IMR-90 (cell line): ENCODE data around the gene ATF6B. TPM values are rescaled to one million over a fixed set of nuclear protein-coding genes. Genes with fewer than 3 reads are reported as not detected.

Experiments used
- ATAC-seq: fragments of 200-7000 bp; cut with Tn5 transposase; 2 replicates; pipeline ENCODE4 v1.9.1; 2020; ENCODE audit warnings: low read depth, mild to moderate bottlenecking, moderate library complexity
- BruUV-seq: library from RNA; stranded (reverse); fragments of 400-500 nt; replicated peaks from 2 replicates; lab custom pipeline; 2021; lab: Mats Ljungman, UMichigan
- CTCF ChIA-PET: fragments of 300-600 bp; formaldehyde crosslinking; extraction: SDS; loops from one replicate; lab custom pipeline; 2021; ENCODE audit warnings: antibody characterized with exemption; lab: Yijun Ruan, JAX
- POLR2A ChIA-PET: fragments of 300-600 bp; sonication (Branson Sonifier 250); formaldehyde crosslinking; loops from one replicate; lab custom pipeline; 2022; ENCODE audit warnings: antibody characterized with exemption; ENCODE audit not compliant: unreplicated experiment; lab: Charles Lee
- DNase-seq: peaks from one replicate; pipeline ENCODE4 v3.0.0; 2013
- H2AFZ ChIP-seq: replicated peaks from 2 replicates; pipeline ENCODE3; 2013; ENCODE audit warnings: low read length, mild to moderate bottlenecking; ENCODE audit not compliant: poor library complexity
- H2AK5ac ChIP-seq: 2 replicates; pipeline ENCODE4 v1.6.1; 2013; ENCODE audit warnings: low read depth, low read length, inconsistent platforms
- H2AK9ac ChIP-seq: replicated peaks from 2 replicates; pipeline ENCODE3; 2013; ENCODE audit warnings: mild to moderate bottlenecking, low read depth, low read length, moderate library complexity; ENCODE audit not compliant: poor library complexity
- H2BK120ac ChIP-seq: 2 replicates; pipeline ENCODE4 v1.6.1; 2013; ENCODE audit warnings: low read depth, low read length, inconsistent platforms
- H2BK15ac ChIP-seq: 3 replicates; pipeline ENCODE4 v1.6.1; 2013; ENCODE audit warnings: low read depth, low read length, inconsistent platforms
- H2BK20ac ChIP-seq: 2 replicates; pipeline ENCODE4 v1.6.1; 2013; ENCODE audit warnings: low read depth, mild to moderate bottlenecking, inconsistent platforms, low read length, moderate library complexity
- H2BK5ac ChIP-seq: 2 replicates; pipeline ENCODE4 v1.6.1; 2013; ENCODE audit warnings: mild to moderate bottlenecking, low read depth, low read length, inconsistent platforms; ENCODE audit not compliant: poor library complexity, severe bottlenecking
- H3K14ac ChIP-seq: replicated peaks from 2 replicates; pipeline ENCODE4 v1.6.1; 2013; ENCODE audit warnings: low read depth, low read length, inconsistent platforms
- H3K18ac ChIP-seq: 2 replicates; pipeline ENCODE4 v1.6.1; 2013; ENCODE audit warnings: low read depth, low read length, control low read depth
- H3K23ac ChIP-seq: 2 replicates; pipeline ENCODE4 v1.6.1; 2013; ENCODE audit warnings: low read depth, low read length, inconsistent platforms
- H3K27ac ChIP-seq: 2 replicates; pipeline ENCODE4 v1.5.1; 2013; ENCODE audit warnings: mild to moderate bottlenecking, control low read depth, low read length; ENCODE audit not compliant: insufficient read depth
- H3K27me3 ChIP-seq: 2 replicates; pipeline ENCODE4 v1.6.1; 2013; ENCODE audit warnings: low read length; ENCODE audit not compliant: control insufficient read depth, insufficient read depth
- H3K36me3 ChIP-seq: 2 replicates; pipeline ENCODE4 v1.6.1; 2013; ENCODE audit warnings: low read length, mixed read lengths; ENCODE audit not compliant: control insufficient read depth, insufficient read depth
- H3K4ac ChIP-seq: 2 replicates; pipeline ENCODE4 v1.6.1; 2013; ENCODE audit warnings: low read depth, low read length, inconsistent platforms
- H3K4me1 ChIP-seq: 2 replicates; pipeline ENCODE4 v1.6.1; 2013; ENCODE audit warnings: low read length, mixed read lengths; ENCODE audit not compliant: control insufficient read depth, insufficient read depth
- H3K4me2 ChIP-seq: 2 replicates; pipeline ENCODE4 v1.6.1; 2013; ENCODE audit warnings: low read depth, mild to moderate bottlenecking, control low read depth, low read length, moderate library complexity
- H3K4me3 ChIP-seq: 2 replicates; pipeline ENCODE4 v1.5.1; 2013; ENCODE audit warnings: low read depth, mild to moderate bottlenecking, control low read depth, low read length, moderate library complexity; ENCODE audit not compliant: insufficient read depth
- H3K56ac ChIP-seq: 2 replicates; pipeline ENCODE4 v1.6.1; 2013; ENCODE audit warnings: low read length, inconsistent platforms; ENCODE audit not compliant: insufficient read depth; ENCODE audit errors: extremely low read depth
- H3K79me1 ChIP-seq, 2 experiments: 2 replicates each; pipeline ENCODE4 v1.6.1; 2013; ENCODE audit warnings: low read length in 2 of 2, inconsistent platforms in 1 of 2, low read depth in 1 of 2
- H3K9ac ChIP-seq: 2 replicates; pipeline ENCODE4 v1.6.1; 2013; ENCODE audit warnings: low read depth, low read length, control low read depth
- H3K9me1 ChIP-seq: 2 replicates; pipeline ENCODE4 v1.6.1; 2013; ENCODE audit warnings: low read length, inconsistent platforms; ENCODE audit not compliant: insufficient read depth
- H3K9me3 ChIP-seq: 2 replicates; pipeline ENCODE4 v1.6.1; 2013; ENCODE audit warnings: low read length; ENCODE audit not compliant: control insufficient read depth, insufficient read depth
- H4K20me1 ChIP-seq: 2 replicates; pipeline ENCODE4 v1.6.1; 2013; ENCODE audit warnings: low read length, inconsistent platforms; ENCODE audit not compliant: insufficient read depth
- H4K5ac ChIP-seq: 2 replicates; pipeline ENCODE4 v1.6.1; 2013; ENCODE audit warnings: mild to moderate bottlenecking, low read depth, low read length, control low read depth
- H4K8ac ChIP-seq, 2 experiments: 2 replicates each; pipeline ENCODE4 v1.6.1; 2013; ENCODE audit warnings: low read depth in 2 of 2, low read length in 2 of 2, control low read depth in 1 of 2, inconsistent platforms in 1 of 2
- H4K91ac ChIP-seq: 2 replicates; pipeline ENCODE4 v1.6.1; 2013; ENCODE audit warnings: low read depth, low read length, inconsistent platforms; ENCODE audit not compliant: insufficient read depth
- CHD1 ChIP-seq: IDR thresholded peaks from 2 replicates; pipeline ENCODE4 v1.6.1; 2012; ENCODE audit warnings: low read depth, low read length, improper control_type of control experiment
- ELK1 ChIP-seq: fragments of 150-350 bp; IDR thresholded peaks from 2 replicates; pipeline ENCODE4 v1.6.1; 2016; ENCODE audit warnings: low read depth, mild to moderate bottlenecking, low read length, moderate library complexity, borderline replicate concordance
- NFE2L2 ChIP-seq: fragments of 150-350 bp; IDR thresholded peaks from 2 replicates; pipeline ENCODE4 v1.6.1; 2016; ENCODE audit warnings: low read depth, mild to moderate bottlenecking, low read length
- RAD21 ChIP-seq: IDR thresholded peaks from 2 replicates; pipeline ENCODE4 v1.6.1; 2012; ENCODE audit warnings: low read length, improper control_type of control experiment
- SMC3 ChIP-seq: fragments of 150-350 bp; IDR thresholded peaks from 2 replicates; pipeline ENCODE4 v1.6.1; 2016; ENCODE audit warnings: low read depth, mild to moderate bottlenecking, antibody characterized with exemption, low read length, moderate library complexity
- WGBS, 2 experiments: methylation state at CpG; one replicate each; pipeline versions ENCODE4 v1.1.5 to v1.1.7; 2013; ENCODE audit warnings: missing lambda C conversion rate in 2 of 2; ENCODE audit not compliant: insufficient read length in 1 of 2; ENCODE audit errors: extremely low coverage in 2 of 2; 5-methylcytosine and 5-hydroxymethylcytosine counted together
- dilution Hi-C: fragments of 300-500 bp; cut with HindIII; formaldehyde crosslinking; loops from one replicate; pipeline ENCODE4 v1.14.3; 2018; ENCODE audit warnings: low sequenced_read_pairs; ENCODE audit not compliant: unreplicated experiment
- in situ Hi-C: fragments of 300-500 bp; cut with MboI; formaldehyde crosslinking; loops from 3 replicates; pipeline ENCODE4 v1.14.3; 2019; ENCODE audit warnings: low sequenced_read_pairs, inconsistent platforms, mixed read lengths
- intact Hi-C: fragments of 100-400 bp; cut with micrococcal nuclease; formaldehyde crosslinking; loops from 2 replicates; pipeline ENCODE4 v1.10.0; 2022
- polyA plus RNA-seq, 3 experiments: library from polyadenylated mRNA; depleted of rRNA; stranded (reverse); fragments of >200 nt; gene quantifications; 2 replicates each; pipeline ENCODE4 v1.2.3, GENCODE V29; 2012; ENCODE audit warnings: low replicate concordance in 1 of 3
- total RNA-seq: library from RNA; depleted of rRNA; stranded (reverse); fragments of >200 nt; gene quantifications from 2 replicates; pipeline ENCODE4 v1.2.3, GENCODE V29; 2012

ATF6B gene
- total and polyA plus RNA-seq, 2 of the 4 experiments (the other 2 are of a cell fraction), result 7.9 to 69.6 TPM

GRCh38 chr6:32112431-32112980 is 15.5 kb downstream of the ATF6B start:
- in situ Hi-C loops (loop anchor here (10.0 kb wide), 1 partner anchor 138 kb away; the partner anchor contains the start of gene DXO), dilution Hi-C loops (no loop called here), intact Hi-C loops (loop anchor here (5.0 kb wide), 1 partner anchor 155 kb away; the partner anchor contains the start of genes NELFE and SKIC2)
- Histone ChIP-seq H3K4me2 (no peak overlapping the region; the same call in 1 of the 2 replicates), H3K14ac (no peak overlapping the region), H3K56ac (no peak overlapping the region), H3K4me3 (no peak overlapping the region), H2AK9ac (no peak overlapping the region), H2BK120ac (peak overlapping the region; percentile 29; the same call in 1 of the 2 replicates), H3K36me3 (peaks cover 19% of the 10 kb centered on the region), H4K20me1 (peaks cover 4% of the 10 kb centered on the region; the same call in 1 of the 2 replicates), H3K9me3 (no peaks in the 10 kb centered on the region), H2BK5ac (no peak overlapping the region), H2AK5ac (peak overlapping the region; percentile 1; the same call in 1 of the 2 replicates), H3K9ac (no peak overlapping the region), H4K8ac (no peak overlapping the region), H2BK15ac (no peak overlapping the region), H3K18ac (no peak overlapping the region; the same call in 1 of the 2 replicates), H4K5ac (no peak overlapping the region; the same call in 1 of the 2 replicates), H3K23ac (no peak overlapping the region), H2AFZ (no peak overlapping the region), H3K79me1 (peaks cover 0 to 9% of the 10 kb centered on the region in 2 experiments; a peak in 1 of 4 replicates), H3K27me3 (peaks cover 19% of the 10 kb centered on the region), H3K27ac (no peak overlapping the region), H2BK20ac (no peak overlapping the region), H3K9me1 (peaks cover 9% of the 10 kb centered on the region), H3K4me1 (peaks cover 34% of the 10 kb centered on the region), H4K91ac (no peak overlapping the region), H3K4ac (no peak overlapping the region; the same call in 1 of the 2 replicates)
- no peak for DNase-seq
- no peak for TF ChIP-seq NFE2L2
- no peak for TF ChIP-seq CHD1
- TF ChIP-seq SMC3, result no peak
- TF ChIP-seq ELK1, result no peak
- no peak for TF ChIP-seq RAD21
- ChIA-PET CTCF (no interaction called here), POLR2A (no interaction called here)
- no peak for ATAC-seq
- no TSS peak for BruUV-seq
- WGBS, 2 experiments, result 75% methylated on average over 6 of the region's 9 CpGs; no CpG with 5 or more reads in 1 of the 2 experiments
